HepG2 (cell line): ENCODE results near the gene ZNF783. TPM values are rescaled to one million over a fixed set of nuclear protein-coding genes. Genes with fewer than 3 reads are reported as not detected.

Source experiments
- ARNT2 ChIP-seq: sonication (generic); formaldehyde crosslinking; IDR thresholded peaks from 2 replicates; pipeline ENCODE4 v1.8.0; 2022; ENCODE audit warnings: mild to moderate bottlenecking, low read depth, missing genetic modification reagents, moderate library complexity
- ELF3 ChIP-seq: IDR thresholded peaks from 2 replicates; pipeline ENCODE4 v1.6.1; 2016; ENCODE audit warnings: missing genetic modification reagents, missing compliant biosample characterization
- HNF4A ChIP-seq: sonication (generic); formaldehyde crosslinking; IDR thresholded peaks from 2 replicates; pipeline ENCODE4 v1.4.0; 2020; ENCODE audit warnings: missing genetic modification reagents
- HNRNPL ChIP-seq: fragments of 200-400 bp; formaldehyde crosslinking; IDR thresholded peaks from 2 replicates; pipeline ENCODE4 v1.6.1; 2017; ENCODE audit warnings: mild to moderate bottlenecking, low read depth, low read length
- HOXD1 ChIP-seq: sonication (generic); formaldehyde crosslinking; IDR thresholded peaks from 2 replicates; pipeline ENCODE4 v1.5.0; 2020; ENCODE audit warnings: missing genetic modification reagents
- IRF2 ChIP-seq: IDR thresholded peaks from 2 replicates; pipeline ENCODE4 v1.6.1; 2018; ENCODE audit warnings: missing genetic modification reagents, missing compliant biosample characterization
- MATR3 ChIP-seq: sonication (generic); formaldehyde crosslinking; IDR thresholded peaks from 2 replicates; pipeline ENCODE4 v1.4.0; 2020; ENCODE audit warnings: missing genetic modification reagents
- SMARCE1 ChIP-seq: fragments of 450-650 bp; IDR thresholded peaks from 2 replicates; pipeline ENCODE4 v1.6.1; 2017; ENCODE audit warnings: borderline replicate concordance
- SOX13 ChIP-seq, 3 experiments: fragments of 450-650 bp in 1 of 3; sonication (generic) in 1 of 3; formaldehyde crosslinking in 1 of 3; IDR thresholded peaks in 2 of 3; conservative IDR thresholded peaks in 1 of 3; 2 replicates each; pipeline versions ENCODE4 v1.5.0 to v1.6.1; 2016 to 2020; ENCODE audit warnings: antibody characterized with exemption in 1 of 3, mild to moderate bottlenecking in 1 of 3, missing compliant biosample characterization in 1 of 3, missing genetic modification reagents in 1 of 3, moderate library complexity in 1 of 3
- SOX5 ChIP-seq: IDR thresholded peaks from 2 replicates; pipeline ENCODE4 v1.6.1; 2016; ENCODE audit warnings: borderline replicate concordance
- SOX6 ChIP-seq, 2 experiments: fragments of 450-650 bp in 1 of 2; sonication (generic) in 1 of 2; formaldehyde crosslinking in 1 of 2; IDR thresholded peaks; 2 replicates each; pipeline versions ENCODE4 v1.4.0 to v1.6.1; 2017 to 2020; ENCODE audit warnings: antibody characterized with exemption in 1 of 2, mild to moderate bottlenecking in 1 of 2, missing genetic modification reagents in 1 of 2
- TBL1XR1 ChIP-seq: fragments of 150-350 bp; IDR thresholded peaks from 2 replicates; pipeline ENCODE4 v1.6.1; 2014; ENCODE audit warnings: borderline replicate concordance, low read length; ENCODE audit not compliant: partially characterized antibody
- ZBTB14 ChIP-seq: sonication (generic); formaldehyde crosslinking; IDR thresholded peaks from 2 replicates; pipeline ENCODE4 v1.4.0; 2020; ENCODE audit warnings: missing genetic modification reagents
- ZNF12 ChIP-seq: sonication (generic); formaldehyde crosslinking; IDR thresholded peaks from 2 replicates; pipeline ENCODE4 v1.5.0; 2020; ENCODE audit warnings: missing genetic modification reagents
- ZNF160 ChIP-seq: sonication (generic); formaldehyde crosslinking; IDR thresholded peaks from 2 replicates; pipeline ENCODE4 v1.8.0; 2022; ENCODE audit warnings: mild to moderate bottlenecking, inconsistent platforms, missing genetic modification reagents
- ZNF484 ChIP-seq: sonication (generic); formaldehyde crosslinking; IDR thresholded peaks from 2 replicates; pipeline ENCODE4 v1.5.1; 2020; ENCODE audit warnings: mild to moderate bottlenecking, low read depth, missing genetic modification reagents, borderline replicate concordance
- ZNF687 ChIP-seq: sonication (generic); formaldehyde crosslinking; IDR thresholded peaks from 2 replicates; pipeline ENCODE4 v1.5.1; 2020; ENCODE audit warnings: mild to moderate bottlenecking, missing genetic modification reagents, moderate library complexity
- ZNF792 ChIP-seq: IDR thresholded peaks from 2 replicates; pipeline ENCODE4 v1.6.1; 2016
- ZSCAN21 ChIP-seq: sonication (generic); formaldehyde crosslinking; IDR thresholded peaks from 2 replicates; pipeline ENCODE4 v1.8.0; 2022; ENCODE audit warnings: mild to moderate bottlenecking, missing genetic modification reagents, moderate library complexity, borderline replicate concordance
- ZSCAN9 ChIP-seq: IDR thresholded peaks from 2 replicates; pipeline ENCODE4 v1.6.1; 2016; ENCODE audit warnings: borderline replicate concordance
- polyA plus RNA-seq, 8 experiments: library from polyadenylated mRNA; depleted of rRNA in 3 of 8; stranded (reverse) in 7 of 8; unstranded in 1 of 8; fragments of >200 nt; fragmentation: Illumina TruSeq in 4 of 8; extraction: Trizol in 4 of 8; gene quantifications; 2 replicates each; pipeline versions ENCODE4 v1.2.1 to v1.2.3, GENCODE V29; 2011 to 2016; ENCODE audit warnings: low read depth in 4 of 8, missing spikeins in 1 of 8, mixed read lengths in 1 of 8; ENCODE audit not compliant: insufficient read depth in 1 of 8
- total RNA-seq, 5 experiments: library from RNA; depleted of rRNA; stranded (reverse); fragments of >200 nt; fragmentation: Illumina TruSeq; extraction: Trizol; gene quantifications; 2 replicates each; pipeline ENCODE4 v1.2.3, GENCODE V29; 2016; ENCODE audit warnings: low read depth in 1 of 5
- TF ChIP-seq, protein P1 (sequence below): IDR thresholded peaks from 2 replicates; pipeline ENCODE4 v1.6.1; 2016; ENCODE audit warnings: control low read depth
- TF ChIP-seq, protein P2 (sequence below): sonication (generic); formaldehyde crosslinking; IDR thresholded peaks from 2 replicates; pipeline ENCODE4 v1.8.1; 2023; ENCODE audit warnings: mild to moderate bottlenecking, inconsistent platforms, moderate library complexity, missing genetic modification reagents, borderline replicate concordance

The ZNF783 gene
- total and polyA plus RNA-seq, 2 of the 13 experiments (the other 11 are each of a cell fraction or from before 2014, with no cell fraction given): 4.1 to 5.2 TPM

- TF ChIP-seq, protein P1, sequence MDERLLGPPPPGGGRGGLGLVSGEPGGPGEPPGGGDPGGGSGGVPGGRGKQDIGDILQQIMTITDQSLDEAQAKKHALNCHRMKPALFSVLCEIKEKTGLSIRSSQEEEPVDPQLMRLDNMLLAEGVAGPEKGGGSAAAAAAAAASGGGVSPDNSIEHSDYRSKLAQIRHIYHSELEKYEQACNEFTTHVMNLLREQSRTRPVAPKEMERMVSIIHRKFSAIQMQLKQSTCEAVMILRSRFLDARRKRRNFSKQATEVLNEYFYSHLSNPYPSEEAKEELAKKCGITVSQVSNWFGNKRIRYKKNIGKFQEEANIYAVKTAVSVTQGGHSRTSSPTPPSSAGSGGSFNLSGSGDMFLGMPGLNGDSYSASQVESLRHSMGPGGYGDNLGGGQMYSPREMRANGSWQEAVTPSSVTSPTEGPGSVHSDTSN (CRISPR knock-in tag): peak; percentile 45; the same call in 1 of the 2 replicates
- TF ChIP-seq ZBTB14: no peak
- peak; percentile 91 for TF ChIP-seq IRF2
- no peak for TF ChIP-seq TBL1XR1
- peak; percentile 71; the same call in 1 of the 2 replicates for TF ChIP-seq ZNF792
- TF ChIP-seq ELF3 (CRISPR knock-in tag): peak; percentile 80
- no peak for TF ChIP-seq SOX13 (IDR thresholded peaks at IDR 0.05)
- peak in 1 of 2 experiments; percentile 41; a peak in 1 of 4 replicates for TF ChIP-seq SOX13 (CRISPR knock-in tag; conservative IDR thresholded peaks at IDR 0.05 in 1 of 2, IDR thresholded peaks at IDR 0.05 in 1 of 2)
- no peak for TF ChIP-seq SMARCE1
- TF ChIP-seq HNRNPL: peak; percentile 87
- peak; percentile 69 for TF ChIP-seq SOX5 (CRISPR knock-in tag)
- no peak for TF ChIP-seq ZNF160
- no peak for TF ChIP-seq HOXD1 (CRISPR knock-in tag)
- TF ChIP-seq ZNF12 (CRISPR knock-in tag): 0 out of 2 replicates have a peak, but pooled peaks have one; percentile 22
- peak; percentile 51 for TF ChIP-seq HNF4A (CRISPR knock-in tag)
- peak; percentile 90; the same call in 1 of the 2 replicates for TF ChIP-seq ZSCAN9 (CRISPR knock-in tag)
- TF ChIP-seq ARNT2 (CRISPR knock-in tag): peak; percentile 92
- TF ChIP-seq, protein P2, sequence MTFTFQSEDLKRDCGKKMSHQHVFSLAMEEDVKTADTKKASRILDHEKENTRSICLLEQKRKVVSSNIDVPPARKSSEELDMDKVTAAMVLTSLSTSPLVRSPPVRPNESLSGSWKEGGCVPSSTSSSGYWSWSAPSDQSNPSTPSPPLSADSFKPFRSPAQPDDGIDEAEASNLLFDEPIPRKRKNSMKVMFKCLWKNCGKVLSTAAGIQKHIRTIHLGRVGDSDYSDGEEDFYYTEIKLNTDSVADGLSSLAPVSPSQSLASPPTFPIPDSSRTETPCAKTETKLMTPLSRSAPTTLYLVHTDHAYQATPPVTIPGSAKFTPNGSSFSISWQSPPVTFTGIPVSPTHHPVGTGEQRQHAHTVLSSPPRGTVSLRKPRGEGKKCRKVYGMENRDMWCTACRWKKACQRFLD (CRISPR knock-in tag): peak; percentile 47; the same call in 1 of the 2 replicates
- peak; percentile 87 for TF ChIP-seq ZNF687
- TF ChIP-seq MATR3 (CRISPR knock-in tag): no peak
- no peak for TF ChIP-seq ZNF484 (CRISPR knock-in tag)
- no peak; the same call in none of the 2 replicates for TF ChIP-seq ZSCAN21 (CRISPR knock-in tag)
- no peak for TF ChIP-seq SOX6 (IDR thresholded peaks at IDR 0.05)
- peak; percentile 74 for TF ChIP-seq SOX6 (CRISPR knock-in tag; IDR thresholded peaks at IDR 0.05)
Measured at GRCh38 chr7:149239345-149240143, 22.5 kb upstream of the ZNF783 start, which contains the start of gene ZNF212 (continued).
